Germinal center (tissue), 1 donor: ENCODE data around the gene CEP95.
A peak's percentile ranks its signal among the peaks of the same experiment; 100 is the strongest.
"Not testable (repeated sequence)": the region's sequence is repeated elsewhere in the genome, so short reads cannot be mapped to it uniquely, and the experiment has no call there.

ENCODE experiments used
- DNase-seq: peaks from one replicate; pipeline ENCODE4 v3.0.0; 2012; ENCODE audit warnings: mixed read lengths, low spot score

Gene CEP95, protein sequence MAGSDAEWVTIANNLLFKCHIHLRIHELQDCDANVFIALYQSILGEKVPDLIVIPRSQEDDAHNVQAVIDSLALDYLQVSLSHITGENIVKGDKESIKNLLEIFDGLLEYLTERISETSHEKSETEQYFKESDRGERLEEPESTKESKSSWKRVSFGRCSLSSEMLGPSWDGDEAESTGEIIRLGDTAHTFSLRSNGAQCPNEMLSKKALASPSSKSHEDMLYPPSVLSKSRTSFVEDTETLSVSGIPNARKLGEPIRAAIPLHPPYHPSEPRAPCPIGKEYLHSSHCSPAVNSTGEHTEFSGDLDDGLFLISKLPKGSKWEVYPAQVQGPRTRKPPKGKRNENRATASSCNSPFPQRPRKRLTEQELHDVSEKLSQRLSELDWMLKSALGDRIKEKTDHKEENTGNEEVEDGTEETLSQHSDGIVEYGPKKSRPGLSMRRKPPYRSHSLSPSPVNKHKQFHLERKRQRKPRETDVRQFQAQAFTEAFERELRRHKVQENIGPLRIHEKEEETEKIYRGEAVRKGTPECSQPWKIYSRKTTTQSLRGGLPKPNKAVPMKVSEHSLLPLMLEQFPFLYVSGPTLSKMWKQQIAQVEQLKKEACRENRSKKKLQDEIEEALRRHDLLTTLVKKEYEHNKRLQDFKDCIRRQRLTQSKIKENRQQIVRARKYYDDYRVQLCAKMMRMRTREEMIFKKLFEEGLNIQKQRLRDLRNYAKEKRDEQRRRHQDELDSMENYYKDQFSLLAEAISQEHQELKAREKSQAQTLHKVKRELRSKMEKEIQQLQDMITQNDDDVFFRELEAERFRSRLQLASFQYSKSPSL

GRCh38 chr17:64506576-64507412 lies at the start of gene CEP95:
Gene CEP95 (plus strand): TSS chr17:64506977. CDS start chr17:64507098, 121 bp downstream.
- peak; percentile 94 for DNase-seq

GRCh38 chr17:64457156-64457555 lies 49.6 kb upstream of the CEP95 start:
- DNase-seq, result no peak

DNA sequence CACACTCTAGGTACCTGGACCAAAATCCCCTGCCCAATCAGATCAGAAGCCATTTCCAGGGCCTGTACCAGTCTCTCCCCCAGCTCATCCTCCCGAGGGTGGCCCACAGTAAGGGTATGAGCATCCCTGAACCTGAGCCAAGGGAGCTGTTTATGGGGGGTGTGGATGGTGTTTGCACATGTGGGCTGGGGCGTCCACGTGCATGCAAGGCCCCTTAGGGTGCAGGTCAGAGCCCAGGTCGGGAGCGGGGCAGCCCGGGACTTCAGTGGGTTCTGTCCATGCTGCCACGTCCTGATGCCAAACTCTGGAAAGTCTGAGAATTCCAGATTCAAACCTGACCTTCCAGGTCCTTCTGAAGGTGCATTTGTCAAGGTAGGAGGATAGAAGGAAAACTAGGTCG lies 48.0 kb upstream of the CEP95 start:
- no peak for DNase-seq

DNA sequence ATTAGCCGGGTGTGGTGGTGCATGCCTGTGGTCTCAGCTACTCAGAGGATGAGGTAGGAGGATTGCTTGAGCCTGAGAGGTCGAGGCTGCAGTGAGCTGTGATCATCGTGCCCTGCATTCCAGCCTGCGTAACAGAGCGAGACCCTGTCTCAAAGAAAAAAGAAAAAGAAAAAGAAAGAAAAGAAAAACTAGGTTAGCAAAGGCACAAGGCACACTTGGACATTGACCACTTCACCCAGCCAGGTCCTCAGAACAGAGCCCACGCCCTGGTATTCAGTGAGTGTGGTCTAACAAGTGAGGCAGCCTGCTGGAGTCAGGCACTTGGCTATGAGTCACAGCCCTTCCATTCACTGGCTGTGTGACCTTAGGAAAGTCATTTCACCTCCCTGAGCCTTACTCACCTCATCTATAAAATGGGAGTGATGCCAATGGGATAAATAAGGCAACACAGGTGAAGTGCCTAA lies 47.5 kb upstream of the CEP95 start:
- no peak for DNase-seq

- DNase-seq, result not testable (repeated sequence)
These were observed 47.0 kb upstream of the CEP95 start for GRCh38 chr17:64459818-64460217.

GRCh38 chr17:64460955-64461354 lies 45.8 kb upstream of the CEP95 start:
- no peak for DNase-seq

GRCh38 chr17:64461788-64462187 lies 45.0 kb upstream of the CEP95 start:
- DNase-seq, result no peak

- DNase-seq, result no peak
These were observed 40.6 kb upstream of the CEP95 start for GRCh38 chr17:64466019-64466735.

DNA sequence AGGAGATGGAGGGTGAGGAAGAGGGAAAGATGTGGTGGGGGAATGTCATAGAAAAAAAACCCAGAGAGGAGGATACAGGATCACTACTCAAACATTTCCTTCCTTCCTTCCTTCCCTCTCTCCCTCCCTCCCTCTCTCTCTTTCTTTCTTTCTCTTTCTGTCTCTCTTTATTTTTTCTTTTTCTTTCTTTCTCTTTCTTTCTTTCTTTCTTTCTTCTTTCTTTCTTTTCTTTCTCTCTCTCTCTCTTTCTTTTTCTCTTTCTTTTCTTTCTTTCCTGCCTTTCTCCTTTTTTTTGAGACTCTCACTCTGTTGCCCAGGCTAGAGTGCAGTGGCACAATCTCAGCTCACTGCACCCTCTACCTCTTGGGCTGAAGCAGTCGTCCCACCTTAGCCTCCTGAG lies 39.9 kb upstream of the CEP95 start:
- not testable (repeated sequence) for DNase-seq

GRCh38 chr17:64470625-64471024 lies 36.2 kb upstream of the CEP95 start:
- no peak for DNase-seq

GRCh38 chr17:64471440-64471839 lies 35.3 kb upstream of the CEP95 start:
- no peak for DNase-seq

GRCh38 chr17:64472564-64472963 lies 34.2 kb upstream of the CEP95 start:
- DNase-seq, result no peak

GRCh38 chr17:64477849-64478248 lies 28.9 kb upstream of the CEP95 start:
- no peak for DNase-seq

GRCh38 chr17:64480951-64481350 lies 25.8 kb upstream of the CEP95 start:
- DNase-seq, result no peak

- DNase-seq, result no peak
These were observed 22.4 kb upstream of the CEP95 start for GRCh38 chr17:64484380-64484779.

GRCh38 chr17:64488301-64488700 lies 18.5 kb upstream of the CEP95 start:
- no peak for DNase-seq

DNA sequence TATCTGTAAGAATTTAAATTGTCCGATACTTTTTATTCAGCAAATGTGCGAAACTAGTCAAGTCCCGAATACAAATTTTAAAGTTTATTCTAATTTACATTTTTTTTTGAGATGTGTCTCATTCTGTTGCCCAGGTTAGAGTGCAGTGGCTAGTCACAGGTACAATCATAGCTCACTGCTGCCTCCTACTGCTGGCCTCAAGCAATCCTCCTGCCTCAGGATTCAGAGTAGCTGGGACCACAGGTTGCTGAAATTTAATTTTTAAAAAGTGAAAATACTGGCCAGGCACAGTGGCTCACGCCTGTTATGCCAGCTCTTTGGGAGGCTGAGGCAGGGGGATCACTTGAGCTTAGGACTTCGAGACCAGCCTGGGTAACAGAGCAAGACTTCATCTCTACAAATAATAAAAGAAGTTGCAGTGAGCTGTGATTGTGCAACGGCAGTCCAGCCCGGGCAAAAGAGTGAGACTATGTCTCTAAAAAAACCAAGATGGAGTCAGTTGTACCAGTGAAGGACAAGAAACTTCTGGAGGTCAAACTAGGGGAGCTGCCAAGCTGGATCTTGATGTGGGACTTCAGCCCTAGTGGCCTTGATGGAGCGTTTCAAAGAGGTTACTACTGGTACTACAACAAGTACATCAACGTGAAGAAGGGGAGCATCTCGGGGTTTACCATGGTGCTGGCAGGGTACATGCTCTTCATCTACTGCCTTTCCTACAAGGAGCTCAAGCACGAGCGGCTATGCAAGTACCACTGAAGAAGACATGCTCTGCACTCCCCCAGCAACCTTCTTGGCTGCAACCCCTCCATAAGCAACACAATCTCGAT lies 15.5 kb upstream of the CEP95 start:
- DNase-seq, result no peak

GRCh38 chr17:64491994-64492393 lies 14.8 kb upstream of the CEP95 start:
- no peak for DNase-seq

GRCh38 chr17:64492481-64493109 lies 14.2 kb upstream of the CEP95 start:
- peak; percentile 32 for DNase-seq

DNA sequence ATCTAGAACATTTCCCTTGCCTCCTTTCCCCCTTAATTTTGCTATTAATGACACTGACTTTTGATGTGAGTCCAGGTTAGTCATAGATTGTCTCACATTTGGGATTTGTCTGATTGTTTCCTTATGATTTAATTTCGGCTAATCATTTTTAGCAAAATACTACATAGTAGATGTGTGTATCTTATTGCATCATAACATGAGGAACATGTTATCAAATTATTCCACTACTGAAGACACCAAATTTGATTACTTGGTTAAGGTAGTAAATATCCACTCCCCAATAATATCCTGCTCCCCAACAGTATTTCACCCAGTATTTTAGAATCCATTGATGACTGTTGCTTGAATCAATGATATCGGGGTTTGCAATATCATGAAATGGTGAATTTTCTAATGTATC lies 12.7 kb upstream of the CEP95 start:
- DNase-seq, result no peak
